HG03159 (cell line): Measurements from ENCODE around the gene TOR4A.

Experiments used
- ATAC-seq: cut with Tn5 transposase; IDR thresholded peaks from one replicate; pipeline ENCODE4 v1.9.1; 2021; ENCODE audit warnings: mild to moderate bottlenecking, moderate library complexity; ENCODE audit not compliant: unreplicated experiment

Gene TOR4A

GRCh38 chr9:137304383-137305059, 27.0 kb downstream of the TOR4A start:
- no peak for ATAC-seq

GRCh38 chr9:137305060-137305797, 27.7 kb downstream of the TOR4A start:
- ATAC-seq = no peak

- no peak for ATAC-seq
These were observed 28.2 kb downstream of the TOR4A start for GRCh38 chr9:137305798-137306065.

DNA sequence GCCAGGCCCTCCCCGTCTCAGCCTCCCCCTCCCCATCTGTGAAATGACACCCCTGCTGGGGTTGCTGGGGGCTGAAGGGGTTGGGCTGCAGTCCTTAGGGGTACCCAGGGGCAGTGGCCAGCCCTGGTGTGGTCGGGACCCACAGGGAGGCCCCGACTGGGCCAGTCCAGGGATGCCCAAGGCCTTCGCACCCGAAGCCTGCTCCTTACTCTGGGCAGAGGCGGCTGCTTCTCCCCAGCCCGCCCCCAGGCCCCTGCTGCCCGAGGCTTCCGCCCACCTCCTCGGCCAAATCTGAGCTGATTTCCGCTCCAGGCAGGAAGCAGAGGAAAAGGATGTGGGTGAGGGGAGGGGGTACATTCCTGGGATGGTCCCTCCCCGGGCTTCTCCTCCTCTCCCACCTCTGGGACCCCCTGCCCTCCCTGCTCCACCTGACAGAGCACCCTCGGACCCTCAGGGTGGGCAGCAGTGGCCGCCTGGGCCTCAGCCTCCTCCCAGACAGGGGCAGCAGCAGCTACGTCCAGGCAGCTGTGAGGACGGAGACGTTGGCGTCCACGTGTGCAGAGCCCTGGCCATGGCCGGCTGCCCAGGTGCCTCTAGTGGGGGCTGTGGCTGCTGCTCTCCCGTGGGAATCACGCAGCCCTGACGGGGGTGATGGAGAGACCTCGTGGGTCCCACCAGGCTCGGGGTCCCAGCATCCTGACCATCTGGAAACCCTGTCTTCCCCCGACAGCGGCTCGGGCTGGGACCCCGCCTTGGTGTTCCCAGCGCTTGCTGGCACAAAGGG, 28.7 kb downstream of the TOR4A start:
- no peak for ATAC-seq

DNA sequence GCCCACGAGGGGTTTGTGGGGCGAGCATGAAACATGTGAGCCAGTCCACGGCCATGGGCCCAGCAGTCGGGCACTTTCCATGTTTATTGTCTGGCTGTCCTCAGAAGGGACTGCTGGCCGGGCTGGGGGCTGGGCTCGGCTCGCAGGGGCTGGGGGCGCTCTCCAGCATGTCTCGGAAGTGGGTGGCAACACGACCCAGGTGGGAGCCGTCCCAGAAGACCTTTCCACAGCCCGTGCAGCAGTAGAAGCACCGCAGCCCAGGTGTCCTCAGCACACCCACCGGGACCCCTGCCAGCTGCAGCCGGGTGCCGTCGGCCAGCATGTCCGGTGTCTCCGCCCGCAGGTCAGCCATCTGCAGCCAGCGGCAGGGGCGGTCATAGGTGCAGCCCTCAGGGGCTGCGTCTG, 29.3 kb downstream of the TOR4A start:
- ATAC-seq = no peak

- no peak for ATAC-seq
These were observed 29.9 kb downstream of the TOR4A start for GRCh38 chr9:137307255-137308056.

GRCh38 chr9:137308057-137308619, 30.6 kb downstream of the TOR4A start:
- ATAC-seq = no peak

DNA sequence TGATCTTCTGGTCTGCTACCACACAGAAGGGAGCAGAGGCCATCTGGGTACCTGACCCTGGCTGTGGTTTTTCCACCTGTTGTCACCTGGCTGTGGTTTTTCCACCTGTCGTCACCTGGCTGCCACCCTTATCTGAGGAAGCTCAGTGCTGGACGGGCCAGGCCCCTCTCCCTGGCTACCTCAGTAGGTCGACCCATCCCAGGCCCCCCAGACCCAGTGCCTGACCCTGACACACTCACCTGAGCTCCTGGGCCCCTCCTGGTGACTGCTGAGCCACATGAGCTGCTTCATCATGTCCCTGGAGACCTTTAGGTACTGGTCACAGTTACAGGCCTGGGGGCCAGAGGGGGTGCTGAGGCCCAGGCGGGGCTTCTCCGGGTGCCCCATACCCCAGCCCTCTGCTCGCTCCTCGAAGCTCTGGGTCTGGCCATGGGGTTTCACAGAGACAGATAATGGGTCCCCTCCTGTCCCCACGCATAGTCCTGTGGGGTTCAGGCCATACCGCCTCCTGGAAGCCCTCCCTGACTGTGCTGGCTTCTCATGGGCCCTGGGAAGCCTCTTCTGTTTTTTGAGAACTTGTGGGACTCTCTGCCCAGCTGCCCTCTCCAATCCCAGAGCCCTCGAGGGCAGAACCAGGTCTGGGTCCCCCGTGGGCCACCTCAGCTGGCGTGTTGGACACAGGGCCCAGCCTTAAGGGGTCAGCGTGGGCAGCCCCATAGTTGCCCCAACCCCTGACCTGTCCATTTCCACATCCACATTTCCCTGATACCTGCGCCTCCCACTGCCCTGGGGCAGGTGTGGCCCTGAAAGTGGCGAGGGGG, 32.1 kb downstream of the TOR4A start:
- ATAC-seq = no peak

GRCh38 chr9:137310189-137311052, 32.9 kb downstream of the TOR4A start:
- no peak for ATAC-seq

GRCh38 chr9:137311171-137311985, 33.9 kb downstream of the TOR4A start:
- ATAC-seq = no peak

- ATAC-seq = no peak
These were observed 34.7 kb downstream of the TOR4A start for GRCh38 chr9:137311986-137312851.

DNA sequence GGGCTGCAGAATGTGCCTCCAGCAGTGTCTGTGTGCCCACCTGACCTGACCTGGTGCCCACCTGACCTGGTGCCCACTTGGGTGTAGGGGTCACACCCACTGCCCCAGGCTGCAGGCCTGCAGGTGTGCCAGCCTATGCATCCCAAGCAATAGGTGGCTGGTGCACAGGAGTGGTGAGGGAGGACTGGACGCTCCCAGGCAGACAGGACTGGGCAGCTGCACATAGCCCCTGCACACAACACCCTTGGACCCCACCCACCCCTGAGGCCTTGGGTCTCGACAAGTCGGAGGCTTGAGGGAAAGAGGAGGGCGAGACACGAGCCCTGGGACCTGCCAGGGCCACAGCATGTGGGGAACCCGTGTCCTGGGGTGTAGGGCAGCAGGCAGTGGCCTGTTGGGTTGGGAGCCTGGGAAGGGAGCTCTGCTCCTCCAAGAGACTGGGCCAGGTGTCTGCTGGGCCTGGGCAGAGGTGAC, 35.4 kb downstream of the TOR4A start:
- ATAC-seq = no peak

DNA sequence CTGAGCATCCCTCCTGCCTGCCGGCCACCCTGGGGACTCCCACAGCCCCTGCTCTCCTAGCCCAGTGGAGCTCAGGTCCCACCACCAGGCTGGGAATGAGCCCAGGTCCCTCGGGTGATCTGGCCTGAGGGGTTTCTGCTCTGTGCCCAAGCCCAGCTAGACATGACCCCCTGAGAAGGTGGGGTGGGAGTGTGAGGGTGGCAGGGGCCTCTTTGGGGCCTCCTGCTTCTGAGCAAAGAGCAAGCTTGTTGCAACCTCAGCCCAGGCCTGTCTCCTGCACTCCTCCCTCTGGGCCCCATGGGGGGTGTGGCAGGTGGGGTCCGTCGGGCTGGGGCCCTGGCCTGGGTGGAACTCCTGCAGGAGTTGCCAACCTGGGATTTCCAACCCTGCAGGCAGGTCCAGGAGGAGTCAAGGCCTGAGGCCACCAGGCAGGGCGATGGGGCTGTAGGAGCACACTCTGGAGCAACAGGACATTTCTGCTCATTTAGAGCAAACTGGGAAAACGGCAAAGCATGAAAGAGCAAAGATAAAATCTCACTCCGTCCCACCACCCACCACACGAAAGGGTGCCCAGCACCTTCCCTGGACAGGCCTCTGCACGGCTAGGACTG, 35.9 kb downstream of the TOR4A start:
- no peak for ATAC-seq

GRCh38 chr9:137313956-137314560, 36.5 kb downstream of the TOR4A start:
- ATAC-seq = no peak

GRCh38 chr9:137314561-137315560, 37.3 kb downstream of the TOR4A start:
- ATAC-seq = no peak
